Activated CD8-positive, alpha-beta T cell treated with anti-CD3 and anti-CD28 coated beads, Interleukin-2, amount 10 ng/mL, durations not matched to agents 7 days and 5 days (primary cell): ENCODE results near the gene KIAA1549. TPM values are rescaled to one million over a fixed set of nuclear protein-coding genes. Genes with fewer than 3 reads are reported as not detected.

ENCODE experiments used
- ATAC-seq: fragments of 150-1000 bp; cut with Tn5 transposase; one replicate; pipeline ENCODE4 v1.10.0; 2021; ENCODE audit warnings: moderate library complexity
- CTCF ChIA-PET: fragments of 350-600 bp; sonication (Branson Sonifier 250); formaldehyde crosslinking; loops from one replicate; lab custom pipeline; 2021; ENCODE audit warnings: antibody characterized with exemption; lab: Charles Lee
- POLR2A ChIA-PET: fragments of 350-600 bp; sonication (Branson Sonifier 250); formaldehyde crosslinking; loops from one replicate; lab custom pipeline; 2021; ENCODE audit warnings: antibody characterized with exemption; lab: Charles Lee
- DNase-seq: peaks from one replicate; pipeline ENCODE4 v3.0.0-alpha.2; 2020
- H3K27ac Mint-ChIP-seq: one replicate; pipeline ENCODE4 v1.8.0; 2021; ENCODE audit warnings: mild to moderate bottlenecking, mixed read lengths
- H3K27me3 Mint-ChIP-seq: one replicate; pipeline ENCODE4 v1.8.0; 2021; ENCODE audit warnings: low read depth, mixed read lengths
- H3K36me3 Mint-ChIP-seq: one replicate; pipeline ENCODE4 v1.8.0; 2021; ENCODE audit warnings: low read depth, mixed read lengths
- H3K4me1 Mint-ChIP-seq: one replicate; pipeline ENCODE4 v1.8.0; 2021; ENCODE audit warnings: low read depth, mixed read lengths
- H3K4me3 Mint-ChIP-seq: one replicate; pipeline ENCODE4 v1.8.0; 2021; ENCODE audit warnings: mild to moderate bottlenecking, mixed read lengths
- H3K9me3 Mint-ChIP-seq: one replicate; pipeline ENCODE4 v1.8.0; 2022; ENCODE audit warnings: mixed read lengths; ENCODE audit not compliant: insufficient read depth
- total RNA-seq, 2 experiments: library from RNA; stranded (reverse); gene quantifications; one replicate each; pipeline ENCODE4 v1.2.3, GENCODE V29; 2021

KIAA1549 gene
- total RNA-seq, 2 experiments from 2014 or later: 1.2 to 1.5 TPM

- POLR2A ChIA-PET: no interaction called here
- CTCF ChIA-PET: interaction anchor here (2.7 kb wide), 1 partner anchor 125 kb away, joined by 15 read pairs; no protein-coding TSS in a partner anchor
- H3K4me1 Mint-ChIP-seq: peaks cover 10% of the 10 kb centered on the region
- H3K36me3 Mint-ChIP-seq: no peaks in the 10 kb centered on the region
- H3K4me3 Mint-ChIP-seq: no peak overlapping the region
- DNase-seq: no peak
- no peaks in the 10 kb centered on the region for H3K27me3 Mint-ChIP-seq
- H3K27ac Mint-ChIP-seq: no peak overlapping the region
- H3K9me3 Mint-ChIP-seq: no peaks in the 10 kb centered on the region
- no peak for ATAC-seq
These were observed 117.3 kb downstream of the KIAA1549 start for GRCh38 chr7:138863931-138864330.

GRCh38 chr7:138861051-138861450 lies 120.1 kb downstream of the KIAA1549 start:
- Mint-ChIP-seq H3K4me3 (no peak overlapping the region), H3K9me3 (no peaks in the 10 kb centered on the region), H3K27me3 (no peaks in the 10 kb centered on the region), H3K27ac (no peak overlapping the region), H3K36me3 (peaks cover 3% of the 10 kb centered on the region), H3K4me1 (peaks cover 9% of the 10 kb centered on the region)
- ChIA-PET POLR2A (no interaction called here), CTCF (no interaction called here)
- DNase-seq (no peak), ATAC-seq (no peak)

GRCh38 chr7:138857728-138858127 lies 123.5 kb downstream of the KIAA1549 start:
- ChIA-PET CTCF (interaction anchor here (1.4 kb wide), 1 partner anchor 29 kb away, joined by 3 read pairs; no protein-coding TSS in a partner anchor), POLR2A (no interaction called here)
- Mint-ChIP-seq H3K9me3 (no peaks in the 10 kb centered on the region), H3K4me1 (no peaks in the 10 kb centered on the region), H3K27me3 (no peaks in the 10 kb centered on the region), H3K36me3 (peaks cover 3% of the 10 kb centered on the region), H3K27ac (no peak overlapping the region), H3K4me3 (no peak overlapping the region)
- no peak for DNase-seq
- ATAC-seq: no peak

GRCh38 chr7:138854115-138854645 lies 127.0 kb downstream of the KIAA1549 start:
- Mint-ChIP-seq H3K4me1 (no peaks in the 10 kb centered on the region), H3K27me3 (no peaks in the 10 kb centered on the region), H3K9me3 (no peaks in the 10 kb centered on the region), H3K4me3 (no peak overlapping the region), H3K27ac (no peak overlapping the region), H3K36me3 (peaks cover 3% of the 10 kb centered on the region)
- DNase-seq (no peak), ATAC-seq (no peak)
- ChIA-PET POLR2A (no interaction called here), CTCF (interaction anchor here (0.8 kb wide), 1 partner anchor 12 kb away, joined by 3 read pairs; no protein-coding TSS in a partner anchor)

- no peaks in the 10 kb centered on the region for H3K9me3 Mint-ChIP-seq
- CTCF ChIA-PET: interaction anchor here (0.8 kb wide), 1 partner anchor 12 kb away, joined by 3 read pairs; no protein-coding TSS in a partner anchor
- ATAC-seq: no peak
- no peak overlapping the region for H3K27ac Mint-ChIP-seq
- POLR2A ChIA-PET: no interaction called here
- peaks cover 2% of the 10 kb centered on the region for H3K36me3 Mint-ChIP-seq
- DNase-seq: no peak
- no peaks in the 10 kb centered on the region for H3K4me1 Mint-ChIP-seq
- no peak overlapping the region for H3K4me3 Mint-ChIP-seq
- H3K27me3 Mint-ChIP-seq: no peaks in the 10 kb centered on the region
These were observed 127.7 kb downstream of the KIAA1549 start for GRCh38 chr7:138853448-138853847.

GRCh38 chr7:138852469-138852868 lies 128.7 kb downstream of the KIAA1549 start:
- Mint-ChIP-seq H3K9me3 (no peaks in the 10 kb centered on the region), H3K27ac (no peak overlapping the region), H3K36me3 (no peaks in the 10 kb centered on the region), H3K27me3 (peaks cover 2% of the 10 kb centered on the region), H3K4me3 (no peak overlapping the region), H3K4me1 (no peaks in the 10 kb centered on the region)
- CTCF ChIA-PET: no interaction called here
- DNase-seq (no peak), ATAC-seq (no peak)
- POLR2A ChIA-PET: no interaction called here

GRCh38 chr7:138849701-138850100 lies 131.5 kb downstream of the KIAA1549 start:
- ChIA-PET CTCF (no interaction called here), POLR2A (no interaction called here)
- DNase-seq (no peak), ATAC-seq (no peak)
- H3K4me1 Mint-ChIP-seq: no peaks in the 10 kb centered on the region
- H3K9me3 Mint-ChIP-seq: no peaks in the 10 kb centered on the region
- no peaks in the 10 kb centered on the region for H3K36me3 Mint-ChIP-seq
- H3K27ac Mint-ChIP-seq: no peak overlapping the region
- H3K27me3 Mint-ChIP-seq: peaks cover 2% of the 10 kb centered on the region
- no peak overlapping the region for H3K4me3 Mint-ChIP-seq

GRCh38 chr7:138848056-138848980 lies 132.9 kb downstream of the KIAA1549 start:
- H3K4me3 Mint-ChIP-seq: no peak overlapping the region
- H3K27me3 Mint-ChIP-seq: peaks cover 2% of the 10 kb centered on the region
- no peaks in the 10 kb centered on the region for H3K36me3 Mint-ChIP-seq
- CTCF ChIA-PET: interaction anchor here (0.5 kb wide), 1 partner anchor 32 kb away, joined by 3 read pairs; no protein-coding TSS in a partner anchor
- no peaks in the 10 kb centered on the region for H3K4me1 Mint-ChIP-seq
- POLR2A ChIA-PET: no interaction called here
- no peaks in the 10 kb centered on the region for H3K9me3 Mint-ChIP-seq
- no peak for ATAC-seq
- H3K27ac Mint-ChIP-seq: no peak overlapping the region
- no peak for DNase-seq

- Mint-ChIP-seq H3K27ac (no peak overlapping the region), H3K27me3 (peaks cover 2% of the 10 kb centered on the region), H3K9me3 (no peaks in the 10 kb centered on the region), H3K4me3 (no peak overlapping the region), H3K36me3 (no peaks in the 10 kb centered on the region), H3K4me1 (no peaks in the 10 kb centered on the region)
- POLR2A ChIA-PET: no interaction called here
- ATAC-seq (no peak), DNase-seq (no peak)
- CTCF ChIA-PET: no interaction called here
These were observed 135.5 kb downstream of the KIAA1549 start for GRCh38 chr7:138845711-138846110.

GRCh38 chr7:138843632-138844580 lies 137.3 kb downstream of the KIAA1549 start:
- Mint-ChIP-seq H3K36me3 (no peaks in the 10 kb centered on the region), H3K4me1 (no peaks in the 10 kb centered on the region), H3K9me3 (no peaks in the 10 kb centered on the region), H3K27ac (no peak overlapping the region), H3K4me3 (no peak overlapping the region), H3K27me3 (peaks cover 5% of the 10 kb centered on the region)
- ChIA-PET POLR2A (no interaction called here), CTCF (no interaction called here)
- no peak for ATAC-seq
- no peak for DNase-seq

- ChIA-PET CTCF (interaction anchor here (1.0 kb wide), 1 partner anchor 103 kb away, joined by 4 read pairs; no protein-coding TSS in a partner anchor), POLR2A (interaction anchor here (0.6 kb wide), 1 partner anchor 45 kb away, joined by 4 read pairs; no protein-coding TSS in a partner anchor)
- no peak overlapping the region for H3K4me3 Mint-ChIP-seq
- H3K27me3 Mint-ChIP-seq: peaks cover 3% of the 10 kb centered on the region
- no peaks in the 10 kb centered on the region for H3K9me3 Mint-ChIP-seq
- H3K36me3 Mint-ChIP-seq: no peaks in the 10 kb centered on the region
- no peak overlapping the region for H3K27ac Mint-ChIP-seq
- H3K4me1 Mint-ChIP-seq: no peaks in the 10 kb centered on the region
- ATAC-seq (no peak), DNase-seq (no peak)
These were observed 139.1 kb downstream of the KIAA1549 start for GRCh38 chr7:138842111-138842510.
